Effector memory CD4-positive, alpha-beta T cell (primary cell): ENCODE data around the gene SUSD4.
"Not testable (repeated sequence)": the region's sequence is repeated elsewhere in the genome, so short reads cannot be mapped to it uniquely, and the experiment has no call there.

Experiments
- DNase-seq, 3 donors: peaks; one replicate each; pipeline ENCODE4 v3.0.0-alpha.2; 2020
- H3K27ac ChIP-seq: 2 replicates; pipeline ENCODE4 v1.7.0; 2013; ENCODE audit warnings: mild to moderate bottlenecking, low read length, moderate library complexity; ENCODE audit not compliant: insufficient read depth, poor library complexity, severe bottlenecking
- H3K27me3 ChIP-seq: replicated peaks from 2 replicates; pipeline ENCODE4 v1.7.0; 2013; ENCODE audit warnings: mild to moderate bottlenecking, low read length; ENCODE audit not compliant: insufficient read depth, control insufficient read depth, poor library complexity, severe bottlenecking
- H3K36me3 ChIP-seq: 2 replicates; pipeline ENCODE4 v1.7.0; 2013; ENCODE audit warnings: mild to moderate bottlenecking, low read length, moderate library complexity; ENCODE audit not compliant: control insufficient read depth, insufficient read depth
- H3K4me1 ChIP-seq: 2 replicates; pipeline ENCODE4 v1.7.0; 2013; ENCODE audit warnings: low read length, mild to moderate bottlenecking; ENCODE audit not compliant: control insufficient read depth, insufficient read depth, poor library complexity, severe bottlenecking
- H3K4me3 ChIP-seq: 2 replicates; pipeline ENCODE4 v1.7.0; 2013; ENCODE audit warnings: low read length, low read depth, mild to moderate bottlenecking; ENCODE audit not compliant: insufficient read depth, poor library complexity, severe bottlenecking
- H3K9me3 ChIP-seq: 2 replicates; pipeline ENCODE4 v1.7.0; 2013; ENCODE audit warnings: mild to moderate bottlenecking, low read length, moderate library complexity; ENCODE audit not compliant: control insufficient read depth

Gene SUSD4

GRCh38 chr1:223304931-223305330, 59.0 kb downstream of the SUSD4 start:
- no peak overlapping the region for H3K4me3 ChIP-seq
- no peaks in the 10 kb centered on the region for H3K9me3 ChIP-seq
- no peaks in the 10 kb centered on the region for H3K4me1 ChIP-seq
- H3K36me3 ChIP-seq: no peaks in the 10 kb centered on the region
- no peak for DNase-seq
- H3K27me3 ChIP-seq: no peaks in the 10 kb centered on the region
- no peak overlapping the region for H3K27ac ChIP-seq

- H3K36me3 ChIP-seq: no peaks in the 10 kb centered on the region
- no peaks in the 10 kb centered on the region for H3K4me1 ChIP-seq
- H3K27me3 ChIP-seq: no peaks in the 10 kb centered on the region
- no peaks in the 10 kb centered on the region for H3K9me3 ChIP-seq
- H3K27ac ChIP-seq: no peak overlapping the region
- no peak for DNase-seq
- H3K4me3 ChIP-seq: no peak overlapping the region
Observed at GRCh38 chr1:223301371-223301770, 62.6 kb downstream of the SUSD4 start.

GRCh38 chr1:223299553-223299952, 64.4 kb downstream of the SUSD4 start:
- H3K9me3 ChIP-seq: no peaks in the 10 kb centered on the region
- no peaks in the 10 kb centered on the region for H3K27me3 ChIP-seq
- H3K4me1 ChIP-seq: no peaks in the 10 kb centered on the region
- H3K36me3 ChIP-seq: no peaks in the 10 kb centered on the region
- no peak overlapping the region for H3K4me3 ChIP-seq
- no peak overlapping the region for H3K27ac ChIP-seq
- no peak for DNase-seq

GRCh38 chr1:223298701-223299100, 65.3 kb downstream of the SUSD4 start:
- DNase-seq: no peak
- Histone ChIP-seq H3K9me3 (no peaks in the 10 kb centered on the region), H3K4me1 (no peaks in the 10 kb centered on the region), H3K36me3 (no peaks in the 10 kb centered on the region), H3K27me3 (no peaks in the 10 kb centered on the region), H3K27ac (no peak overlapping the region), H3K4me3 (no peak overlapping the region)

- Histone ChIP-seq H3K36me3 (no peaks in the 10 kb centered on the region), H3K27ac (no peak overlapping the region), H3K27me3 (no peaks in the 10 kb centered on the region), H3K4me3 (no peak overlapping the region), H3K4me1 (no peaks in the 10 kb centered on the region), H3K9me3 (no peaks in the 10 kb centered on the region)
- DNase-seq: no peak
Observed at GRCh38 chr1:223297800-223298199, 66.2 kb downstream of the SUSD4 start.

- Histone ChIP-seq H3K9me3 (no peaks in the 10 kb centered on the region), H3K27ac (no peak overlapping the region), H3K4me1 (no peaks in the 10 kb centered on the region), H3K36me3 (no peaks in the 10 kb centered on the region), H3K27me3 (no peaks in the 10 kb centered on the region), H3K4me3 (no peak overlapping the region)
- no peak for DNase-seq
Observed at GRCh38 chr1:223291796-223292195, 72.2 kb downstream of the SUSD4 start.

- Histone ChIP-seq H3K27me3 (no peaks in the 10 kb centered on the region), H3K9me3 (no peaks in the 10 kb centered on the region), H3K4me3 (no peak overlapping the region), H3K4me1 (no peaks in the 10 kb centered on the region), H3K27ac (no peak overlapping the region), H3K36me3 (no peaks in the 10 kb centered on the region)
- DNase-seq: no peak
Observed at GRCh38 chr1:223290397-223290796, 73.6 kb downstream of the SUSD4 start.

GRCh38 chr1:223289621-223290020, 74.4 kb downstream of the SUSD4 start:
- no peak for DNase-seq
- no peaks in the 10 kb centered on the region for H3K27me3 ChIP-seq
- H3K36me3 ChIP-seq: no peaks in the 10 kb centered on the region
- no peak overlapping the region for H3K4me3 ChIP-seq
- H3K9me3 ChIP-seq: no peaks in the 10 kb centered on the region
- no peaks in the 10 kb centered on the region for H3K4me1 ChIP-seq
- H3K27ac ChIP-seq: no peak overlapping the region

GRCh38 chr1:223288826-223289225, 75.2 kb downstream of the SUSD4 start:
- H3K4me1 ChIP-seq: no peaks in the 10 kb centered on the region
- no peak overlapping the region for H3K4me3 ChIP-seq
- no peaks in the 10 kb centered on the region for H3K36me3 ChIP-seq
- no peaks in the 10 kb centered on the region for H3K27me3 ChIP-seq
- H3K9me3 ChIP-seq: no peaks in the 10 kb centered on the region
- DNase-seq: no peak
- H3K27ac ChIP-seq: no peak overlapping the region

GRCh38 chr1:223285452-223285851, 78.5 kb downstream of the SUSD4 start:
- no peak overlapping the region for H3K27ac ChIP-seq
- DNase-seq: no peak
- no peaks in the 10 kb centered on the region for H3K4me1 ChIP-seq
- no peak overlapping the region for H3K4me3 ChIP-seq
- H3K36me3 ChIP-seq: no peaks in the 10 kb centered on the region
- no peaks in the 10 kb centered on the region for H3K27me3 ChIP-seq
- H3K9me3 ChIP-seq: no peaks in the 10 kb centered on the region

- not testable (repeated sequence) for H3K36me3 ChIP-seq, H3K9me3 ChIP-seq, DNase-seq, H3K27ac ChIP-seq, H3K27me3 ChIP-seq, H3K4me3 ChIP-seq, H3K4me1 ChIP-seq
Observed at GRCh38 chr1:223283697-223284096, 80.3 kb downstream of the SUSD4 start.
